ENCODE measurements around the gene TAF5L.

DNA sequence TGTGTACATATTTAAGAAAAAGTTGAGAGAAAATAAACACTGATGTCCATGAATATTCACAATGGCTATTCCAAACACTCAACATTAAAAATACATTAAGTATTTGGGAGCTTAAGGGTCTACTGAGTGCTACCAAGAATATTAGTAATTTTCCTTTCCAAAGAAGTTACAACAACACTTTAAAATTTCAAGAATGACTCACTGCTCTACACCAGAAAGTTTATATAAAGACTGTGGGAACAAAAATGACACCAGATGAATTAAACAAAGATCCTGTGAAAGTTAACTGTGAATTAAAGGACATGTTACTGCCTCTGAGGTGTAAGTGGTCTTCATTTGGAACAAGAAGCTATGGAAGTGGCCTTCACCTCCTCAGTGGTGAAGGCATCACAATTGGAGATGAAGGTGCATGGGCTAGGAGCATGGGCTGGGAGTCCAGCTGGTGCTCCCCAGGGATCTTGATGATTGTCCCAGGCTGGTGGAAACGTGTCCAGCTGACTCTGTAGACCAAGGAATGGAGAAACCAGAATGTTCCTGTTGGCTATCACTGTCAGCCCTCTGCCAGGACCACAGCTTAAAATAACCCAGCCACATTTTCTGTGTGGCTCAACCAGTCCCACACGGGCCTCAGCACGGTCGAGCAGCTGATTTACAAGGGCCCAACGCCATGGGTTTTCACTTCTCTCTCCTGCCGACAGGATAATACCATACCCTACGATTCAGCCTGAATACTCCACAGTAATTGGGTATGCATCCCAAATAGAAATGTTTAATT lies 28.8 kb downstream of the TAF5L start:
- TF ChIP-seq EZH2 (IDR thresholded peaks at IDR 0.05; ENCODE audit: borderline replicate concordance, low read length), result no peak
- TF ChIP-seq, protein P1, sequence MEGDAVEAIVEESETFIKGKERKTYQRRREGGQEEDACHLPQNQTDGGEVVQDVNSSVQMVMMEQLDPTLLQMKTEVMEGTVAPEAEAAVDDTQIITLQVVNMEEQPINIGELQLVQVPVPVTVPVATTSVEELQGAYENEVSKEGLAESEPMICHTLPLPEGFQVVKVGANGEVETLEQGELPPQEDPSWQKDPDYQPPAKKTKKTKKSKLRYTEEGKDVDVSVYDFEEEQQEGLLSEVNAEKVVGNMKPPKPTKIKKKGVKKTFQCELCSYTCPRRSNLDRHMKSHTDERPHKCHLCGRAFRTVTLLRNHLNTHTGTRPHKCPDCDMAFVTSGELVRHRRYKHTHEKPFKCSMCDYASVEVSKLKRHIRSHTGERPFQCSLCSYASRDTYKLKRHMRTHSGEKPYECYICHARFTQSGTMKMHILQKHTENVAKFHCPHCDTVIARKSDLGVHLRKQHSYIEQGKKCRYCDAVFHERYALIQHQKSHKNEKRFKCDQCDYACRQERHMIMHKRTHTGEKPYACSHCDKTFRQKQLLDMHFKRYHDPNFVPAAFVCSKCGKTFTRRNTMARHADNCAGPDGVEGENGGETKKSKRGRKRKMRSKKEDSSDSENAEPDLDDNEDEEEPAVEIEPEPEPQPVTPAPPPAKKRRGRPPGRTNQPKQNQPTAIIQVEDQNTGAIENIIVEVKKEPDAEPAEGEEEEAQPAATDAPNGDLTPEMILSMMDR (IDR thresholded peaks at IDR 0.05; ENCODE audit: low read length), result no peak
